A549 (cell line): ENCODE measurements around the gene NME7. TPM values are rescaled to one million over a fixed set of nuclear protein-coding genes. Genes with fewer than 3 reads are reported as not detected.

ENCODE experiments used
- ATAC-seq, 2 experiments: fragments of 200-7000 bp in 1 of 2; fragments of >200 bp in 1 of 2; cut with Nextera tagmentation in 1 of 2; cut with Tn5 transposase in 1 of 2; 3 replicates each; pipeline versions ENCODE4 v1.8.0 to v1.9.1; 2018 to 2020; ENCODE audit warnings: mild to moderate bottlenecking in 1 of 2, moderate library complexity in 1 of 2
- CTCF ChIA-PET: fragments of 300-600 bp; sonication (Branson Sonifier 250); formaldehyde crosslinking; extraction: SDS; loops from one replicate; lab custom pipeline; 2021; ENCODE audit warnings: antibody characterized with exemption, inconsistent platforms; lab: Yijun Ruan, JAX
- POLR2A ChIA-PET: fragments of 350-600 bp; formaldehyde crosslinking; extraction: SDS; loops from one replicate; lab custom pipeline; 2021; ENCODE audit warnings: antibody characterized with exemption, inconsistent platforms; lab: Yijun Ruan, JAX
- DNase-seq, 2 experiments: peaks; one replicate each; pipeline versions ENCODE4 v3.0.0 to v3.0.0-alpha.2; 2011 to 2016; ENCODE audit warnings: low read depth in 1 of 2, low spot score in 1 of 2
- FAIRE-seq: peaks from 2 replicates; lab custom pipeline; 2011; peaks lifted over from hg19 to GRCh38; lab: Jason Lieb, UNC
- H3K27ac ChIP-seq, 2 experiments: fragments of >200 bp; sonication (Bioruptor Twin); formaldehyde crosslinking; 3 replicates each; pipeline ENCODE4 v1.5.1; 2016 to 2017
- H3K4me1 ChIP-seq: fragments of >200 bp; sonication (Bioruptor Twin); formaldehyde crosslinking; 3 replicates; pipeline ENCODE4 v1.6.1; 2016
- H3K4me2 ChIP-seq: fragments of >200 bp; sonication (Bioruptor Twin); formaldehyde crosslinking; 3 replicates; pipeline ENCODE4 v1.6.1; 2016
- H3K4me3 ChIP-seq: fragments of >200 bp; sonication (Bioruptor Twin); formaldehyde crosslinking; 3 replicates; pipeline ENCODE4 v1.5.1; 2016
- H3K9me3 ChIP-seq: fragments of >200 bp; sonication (Bioruptor Twin); formaldehyde crosslinking; 3 replicates; pipeline ENCODE4 v1.6.1; 2016
- CBX8 ChIP-seq: fragments of 200-600 bp; sonication (generic); IDR thresholded peaks from 2 replicates; pipeline ENCODE4 v1.6.1; 2016
- EP300 ChIP-seq, 2 experiments: fragments of >200 bp; sonication (Bioruptor Twin); formaldehyde crosslinking; IDR thresholded peaks; 2 replicates in 1 of 2; 3 replicates in 1 of 2; pipeline ENCODE4 v1.6.1; 2016 to 2017
- ESRRA ChIP-seq: fragments of 150-350 bp; IDR thresholded peaks from 2 replicates; pipeline ENCODE4 v1.6.1; 2014; ENCODE audit warnings: mild to moderate bottlenecking, low read length, borderline replicate concordance
- FOSL2 ChIP-seq, 2 experiments: fragments of 450-650 bp in 1 of 2; fragments of >200 bp in 1 of 2; sonication (Bioruptor Twin) in 1 of 2; formaldehyde crosslinking; IDR thresholded peaks; 2 replicates each; pipeline versions ENCODE4 v1.5.0 to v1.6.1; 2016 to 2020; ENCODE audit warnings: mild to moderate bottlenecking in 1 of 2, moderate library complexity in 1 of 2
- HDAC2 ChIP-seq: fragments of 200-600 bp; sonication (generic); IDR thresholded peaks from 2 replicates; pipeline ENCODE4 v1.6.1; 2016
- HOXA7 ChIP-seq: fragments of 250-450 bp; sonication (Bioruptor Pico); IDR thresholded peaks from 2 replicates; pipeline ENCODE4 v1.5.0; 2020; ENCODE audit warnings: mild to moderate bottlenecking, moderate library complexity
- JUN ChIP-seq, 2 experiments: fragments of >200 bp; sonication (Bioruptor Twin); formaldehyde crosslinking; IDR thresholded peaks; 2 replicates in 1 of 2; 3 replicates in 1 of 2; pipeline ENCODE4 v1.6.1; 2016 to 2017
- MAZ ChIP-seq: fragments of 150-350 bp; IDR thresholded peaks from 2 replicates; pipeline ENCODE4 v1.6.1; 2014; ENCODE audit warnings: antibody characterized with exemption, low read depth, low read length, borderline replicate concordance
- NR3C1 ChIP-seq: fragments of >200 bp; sonication (Bioruptor Twin); formaldehyde crosslinking; IDR thresholded peaks from 3 replicates; pipeline ENCODE4 v1.6.1; 2017
- PHF8 ChIP-seq: fragments of 200-600 bp; sonication (generic); IDR thresholded peaks from 2 replicates; pipeline ENCODE4 v1.6.1; 2016; ENCODE audit warnings: low read depth, mild to moderate bottlenecking, antibody characterized with exemption, moderate library complexity, borderline replicate concordance
- POLR2AphosphoS2 ChIP-seq: conservative IDR thresholded peaks from 2 replicates; pipeline ENCODE4 v1.6.1; 2012; ENCODE audit warnings: low read length, improper control_type of control experiment, inconsistent platforms
- RARB ChIP-seq: fragments of 250-450 bp; sonication (Bioruptor Pico); IDR thresholded peaks from 2 replicates; pipeline ENCODE4 v1.8.0; 2021; ENCODE audit warnings: mild to moderate bottlenecking, moderate library complexity
- RFX5 ChIP-seq: fragments of 450-650 bp; IDR thresholded peaks from 2 replicates; pipeline ENCODE4 v1.7.1; 2014; ENCODE audit warnings: antibody characterized with exemption, mild to moderate bottlenecking, moderate library complexity
- SREBF2 ChIP-seq: fragments of 450-650 bp; IDR thresholded peaks from 2 replicates; pipeline ENCODE4 v1.6.1; 2014; ENCODE audit warnings: mild to moderate bottlenecking, moderate library complexity
- WGBS: methylation state at CpG from one replicate; pipeline ENCODE4 v1.1.6; 2017; ENCODE audit errors: missing lambda C conversion rate; 5-methylcytosine and 5-hydroxymethylcytosine counted together
- polyA plus RNA-seq, 4 experiments: library from polyadenylated mRNA; depleted of rRNA in 3 of 4; stranded (reverse); fragments of >200 nt; fragmentation: RNase III in 1 of 4; extraction: RNeasy Plus Mini Kit Qiagen cat#74134 plus additional on column Dnase treatment in 1 of 4; gene quantifications; 2 replicates in 3 of 4; 3 replicates in 1 of 4; pipeline ENCODE4 v1.2.3, GENCODE V29; 2011 to 2017
- TF ChIP-seq, protein P1 (sequence below): fragments of 150-350 bp; IDR thresholded peaks from 2 replicates; pipeline ENCODE4 v1.6.1; 2014; ENCODE audit warnings: low read depth, mild to moderate bottlenecking, low read length
- TF ChIP-seq, protein P2 (sequence below): IDR thresholded peaks from 2 replicates; pipeline ENCODE4 v1.6.1; 2012; ENCODE audit warnings: low read depth, borderline replicate concordance
- TF ChIP-seq, protein P3 (sequence below): fragments of >200 bp; sonication (Bioruptor Twin); formaldehyde crosslinking; IDR thresholded peaks from 2 replicates; pipeline ENCODE4 v1.6.1; 2016
- TF ChIP-seq, protein P4 (sequence below): fragments of 200-600 bp; sonication (generic); IDR thresholded peaks from 2 replicates; pipeline ENCODE4 v1.6.1; 2016; ENCODE audit warnings: antibody characterized with exemption, mild to moderate bottlenecking, moderate library complexity
- TF ChIP-seq, protein P5 (sequence below): fragments of >200 bp; sonication (Bioruptor Twin); formaldehyde crosslinking; IDR thresholded peaks from 3 replicates; pipeline ENCODE4 v1.6.1; 2016

NME7 gene
- polyA plus RNA-seq, 2 of the 4 experiments (the other 2 are of a cell fraction), result 39.5 to 62.3 TPM

DNA sequence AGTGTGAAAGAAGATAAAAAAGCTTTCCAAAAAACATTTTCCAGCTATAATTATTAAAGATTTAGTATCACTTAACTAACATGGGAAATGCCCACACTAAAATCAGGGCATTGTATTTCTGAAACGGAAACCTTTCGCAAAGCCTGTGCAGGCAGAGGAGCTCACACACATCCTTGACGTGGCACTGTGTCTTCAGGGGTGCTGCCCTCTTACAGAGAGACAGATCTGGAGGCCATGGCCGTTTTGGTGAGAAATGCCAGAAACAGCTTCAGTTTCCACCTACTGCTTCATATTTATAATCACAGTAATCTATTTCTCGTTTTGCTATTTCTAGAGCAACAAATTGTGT lies 234.4 kb downstream of the NME7 start:
- CTCF ChIA-PET, result interaction anchor here (1.1 to 2.1 kb wide), 5 partner anchors 9 to 530 kb away, joined by 3 to 8 read pairs (median 5); no protein-coding TSS in a partner anchor
- 71% methylated on average over 5 of the region's 5 CpGs for WGBS
- TF ChIP-seq CBX8 (no peak), FOSL2 (IDR thresholded peaks at IDR 0.05) (no peak), FOSL2 (CRISPR knock-in tag; IDR thresholded peaks at IDR 0.05) (no peak), MAZ (no peak), RARB (CRISPR knock-in tag) (no peak), SREBF2 (no peak), PHF8 (no peak), HDAC2 (no peak)
- TF ChIP-seq, protein P1, sequence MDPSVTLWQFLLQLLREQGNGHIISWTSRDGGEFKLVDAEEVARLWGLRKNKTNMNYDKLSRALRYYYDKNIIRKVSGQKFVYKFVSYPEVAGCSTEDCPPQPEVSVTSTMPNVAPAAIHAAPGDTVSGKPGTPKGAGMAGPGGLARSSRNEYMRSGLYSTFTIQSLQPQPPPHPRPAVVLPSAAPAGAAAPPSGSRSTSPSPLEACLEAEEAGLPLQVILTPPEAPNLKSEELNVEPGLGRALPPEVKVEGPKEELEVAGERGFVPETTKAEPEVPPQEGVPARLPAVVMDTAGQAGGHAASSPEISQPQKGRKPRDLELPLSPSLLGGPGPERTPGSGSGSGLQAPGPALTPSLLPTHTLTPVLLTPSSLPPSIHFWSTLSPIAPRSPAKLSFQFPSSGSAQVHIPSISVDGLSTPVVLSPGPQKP, result no peak
- TF ChIP-seq, protein P2, sequence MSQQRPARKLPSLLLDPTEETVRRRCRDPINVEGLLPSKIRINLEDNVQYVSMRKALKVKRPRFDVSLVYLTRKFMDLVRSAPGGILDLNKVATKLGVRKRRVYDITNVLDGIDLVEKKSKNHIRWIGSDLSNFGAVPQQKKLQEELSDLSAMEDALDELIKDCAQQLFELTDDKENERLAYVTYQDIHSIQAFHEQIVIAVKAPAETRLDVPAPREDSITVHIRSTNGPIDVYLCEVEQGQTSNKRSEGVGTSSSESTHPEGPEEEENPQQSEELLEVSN, result no peak
- Histone ChIP-seq H3K27ac (peak overlapping the region in 1 of 2 experiments; percentile 52; a peak in 2 of 6 replicates), H3K4me2 (no peak overlapping the region), H3K4me3 (no peak overlapping the region), H3K4me1 (peaks cover 61% of the 10 kb centered on the region), H3K9me3 (no peaks in the 10 kb centered on the region)
- FAIRE-seq (no peak), DNase-seq (no peak), ATAC-seq (no peak)
- POLR2A ChIA-PET, result no interaction called here

DNA sequence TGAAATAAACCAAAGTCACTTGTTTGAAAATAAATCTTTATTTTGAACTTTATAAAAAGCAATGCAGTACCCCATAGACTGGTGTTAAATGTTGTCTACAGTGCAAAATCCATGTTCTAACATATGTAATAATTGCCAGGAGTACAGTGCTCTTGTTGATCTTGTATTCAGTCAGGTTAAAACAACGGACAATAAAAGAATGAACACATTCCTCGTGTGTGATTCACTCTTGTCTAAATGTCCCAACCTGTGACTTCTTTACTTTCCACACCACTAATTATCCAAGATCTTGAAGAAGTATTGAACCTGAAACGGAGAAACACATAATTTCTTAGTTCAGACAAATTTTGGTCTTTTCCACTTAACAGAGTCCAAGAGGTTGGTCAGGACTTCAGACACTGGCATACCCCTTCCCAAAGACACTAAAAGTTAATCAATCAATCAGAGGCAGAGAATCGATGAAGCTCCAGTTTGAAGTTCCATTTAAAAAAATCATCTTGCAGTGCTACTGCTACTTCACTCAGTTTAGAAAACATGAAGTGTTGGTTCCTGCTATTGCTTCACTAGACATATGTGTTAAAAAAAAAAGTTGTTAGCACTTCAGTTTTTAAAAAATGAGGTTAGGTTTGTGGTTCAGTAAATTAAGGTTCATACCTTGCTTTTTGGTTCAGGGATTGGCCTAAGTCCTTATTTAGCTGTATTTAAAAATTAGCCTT lies 234.9 kb downstream of the NME7 start:
- FAIRE-seq, result no peak
- CTCF ChIA-PET, result interaction anchor here (1.7 to 2.1 kb wide), 4 partner anchors 8 to 529 kb away, joined by 4 to 8 read pairs (median 6); no protein-coding TSS in a partner anchor

DNA sequence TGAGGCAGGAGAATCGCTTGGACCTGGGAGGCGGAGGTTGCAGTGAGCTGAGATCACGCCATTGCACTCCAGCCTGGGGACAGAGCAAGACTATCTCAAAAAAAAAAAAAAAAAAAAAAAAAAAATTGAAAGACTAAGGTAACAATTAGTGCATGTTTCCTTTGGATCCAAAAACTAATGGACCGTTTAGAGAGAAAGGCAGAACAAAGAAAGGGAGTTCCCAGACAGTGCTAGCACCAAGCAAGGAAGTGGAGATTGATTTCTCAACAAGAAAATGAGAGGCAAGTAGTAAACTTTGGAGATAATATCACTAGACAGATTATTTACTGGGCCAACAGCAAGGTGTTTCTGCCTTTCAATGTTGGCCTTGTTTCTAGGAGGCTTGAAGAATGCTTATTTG lies 236.9 kb downstream of the NME7 start:
- peak overlapping the region; percentile 1; the same call in 1 of the 3 replicates for H3K4me2 ChIP-seq
- H3K4me3 ChIP-seq, result no peak overlapping the region
- ATAC-seq (no peak), FAIRE-seq (no peak), DNase-seq (no peak)
- H3K4me1 ChIP-seq, result peaks cover 80% of the 10 kb centered on the region
- no peak for TF ChIP-seq HDAC2
- TF ChIP-seq, protein P3, sequence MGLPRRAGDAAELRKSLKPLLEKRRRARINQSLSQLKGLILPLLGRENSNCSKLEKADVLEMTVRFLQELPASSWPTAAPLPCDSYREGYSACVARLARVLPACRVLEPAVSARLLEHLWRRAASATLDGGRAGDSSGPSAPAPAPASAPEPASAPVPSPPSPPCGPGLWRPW, result no peak
- no peak for TF ChIP-seq RARB (CRISPR knock-in tag)
- no peak for TF ChIP-seq POLR2AphosphoS2
- no peak for TF ChIP-seq HOXA7 (CRISPR knock-in tag)
- no peak for TF ChIP-seq FOSL2 (IDR thresholded peaks at IDR 0.05)
- no peak for TF ChIP-seq FOSL2 (CRISPR knock-in tag; IDR thresholded peaks at IDR 0.05)
- no peak for TF ChIP-seq NR3C1
- TF ChIP-seq, protein P4, sequence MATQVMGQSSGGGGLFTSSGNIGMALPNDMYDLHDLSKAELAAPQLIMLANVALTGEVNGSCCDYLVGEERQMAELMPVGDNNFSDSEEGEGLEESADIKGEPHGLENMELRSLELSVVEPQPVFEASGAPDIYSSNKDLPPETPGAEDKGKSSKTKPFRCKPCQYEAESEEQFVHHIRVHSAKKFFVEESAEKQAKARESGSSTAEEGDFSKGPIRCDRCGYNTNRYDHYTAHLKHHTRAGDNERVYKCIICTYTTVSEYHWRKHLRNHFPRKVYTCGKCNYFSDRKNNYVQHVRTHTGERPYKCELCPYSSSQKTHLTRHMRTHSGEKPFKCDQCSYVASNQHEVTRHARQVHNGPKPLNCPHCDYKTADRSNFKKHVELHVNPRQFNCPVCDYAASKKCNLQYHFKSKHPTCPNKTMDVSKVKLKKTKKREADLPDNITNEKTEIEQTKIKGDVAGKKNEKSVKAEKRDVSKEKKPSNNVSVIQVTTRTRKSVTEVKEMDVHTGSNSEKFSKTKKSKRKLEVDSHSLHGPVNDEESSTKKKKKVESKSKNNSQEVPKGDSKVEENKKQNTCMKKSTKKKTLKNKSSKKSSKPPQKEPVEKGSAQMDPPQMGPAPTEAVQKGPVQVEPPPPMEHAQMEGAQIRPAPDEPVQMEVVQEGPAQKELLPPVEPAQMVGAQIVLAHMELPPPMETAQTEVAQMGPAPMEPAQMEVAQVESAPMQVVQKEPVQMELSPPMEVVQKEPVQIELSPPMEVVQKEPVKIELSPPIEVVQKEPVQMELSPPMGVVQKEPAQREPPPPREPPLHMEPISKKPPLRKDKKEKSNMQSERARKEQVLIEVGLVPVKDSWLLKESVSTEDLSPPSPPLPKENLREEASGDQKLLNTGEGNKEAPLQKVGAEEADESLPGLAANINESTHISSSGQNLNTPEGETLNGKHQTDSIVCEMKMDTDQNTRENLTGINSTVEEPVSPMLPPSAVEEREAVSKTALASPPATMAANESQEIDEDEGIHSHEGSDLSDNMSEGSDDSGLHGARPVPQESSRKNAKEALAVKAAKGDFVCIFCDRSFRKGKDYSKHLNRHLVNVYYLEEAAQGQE, result no peak
- no peak for TF ChIP-seq JUN (IDR thresholded peaks at IDR 0.05)
- no peak for TF ChIP-seq ESRRA
- TF ChIP-seq RFX5, result no peak
- TF ChIP-seq SREBF2, result no peak
- no peak for TF ChIP-seq EP300 (IDR thresholded peaks at IDR 0.05)
- CTCF ChIA-PET, result interaction anchor here (1.1 kb wide), 1 partner anchor 20 kb away, joined by 4 read pairs; no protein-coding TSS in a partner anchor
- 91% methylated on average over 4 of the region's 4 CpGs for WGBS
- POLR2A ChIA-PET, result interaction anchor here (0.7 kb wide), 1 partner anchor 20 kb away, joined by 5 read pairs; no protein-coding TSS in a partner anchor
- H3K27ac ChIP-seq, result no peak overlapping the region
- H3K9me3 ChIP-seq, result no peaks in the 10 kb centered on the region

More for the DNA sequence above, 234.9 kb downstream of the NME7 start:
- H3K4me2 ChIP-seq, result peak overlapping the region; percentile 55
- H3K27ac ChIP-seq, result peak overlapping the region; percentile 10 to 48; a peak in 4 of 6 replicates
- no peak overlapping the region for H3K4me3 ChIP-seq
- POLR2A ChIA-PET, result no interaction called here
- DNase-seq (no peak), ATAC-seq (no peak)
- 37% methylated on average over 4 of the region's 4 CpGs for WGBS
- H3K4me1 ChIP-seq, result peaks cover 66% of the 10 kb centered on the region
- no peaks in the 10 kb centered on the region for H3K9me3 ChIP-seq
- TF ChIP-seq, protein P5, sequence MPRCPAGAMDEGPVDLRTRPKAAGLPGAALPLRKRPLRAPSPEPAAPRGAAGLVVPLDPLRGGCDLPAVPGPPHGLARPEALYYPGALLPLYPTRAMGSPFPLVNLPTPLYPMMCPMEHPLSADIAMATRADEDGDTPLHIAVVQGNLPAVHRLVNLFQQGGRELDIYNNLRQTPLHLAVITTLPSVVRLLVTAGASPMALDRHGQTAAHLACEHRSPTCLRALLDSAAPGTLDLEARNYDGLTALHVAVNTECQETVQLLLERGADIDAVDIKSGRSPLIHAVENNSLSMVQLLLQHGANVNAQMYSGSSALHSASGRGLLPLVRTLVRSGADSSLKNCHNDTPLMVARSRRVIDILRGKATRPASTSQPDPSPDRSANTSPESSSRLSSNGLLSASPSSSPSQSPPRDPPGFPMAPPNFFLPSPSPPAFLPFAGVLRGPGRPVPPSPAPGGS, result no peak
- TF ChIP-seq FOSL2 (IDR thresholded peaks at IDR 0.05) (no peak), FOSL2 (CRISPR knock-in tag; IDR thresholded peaks at IDR 0.05) (0 out of 2 replicates have a peak, but pooled peaks have one; percentile 7)
